Measurements from ENCODE around the gene PPP2R2B. TPM values are rescaled to one million over a fixed set of nuclear protein-coding genes. Genes with fewer than 3 reads are reported as not detected.

Gene PPP2R2B
- total and polyA plus RNA-seq, 2 experiments from 2014 or later, result 14.4 to 21.1 TPM

GRCh38 chr5:146802945-146803522, 75.5 kb downstream of the PPP2R2B start:
- Histone ChIP-seq H3K4me1 (ENCODE audit: low read depth) (peaks cover 38% of the 10 kb centered on the region), H3K27ac (no peak overlapping the region), H3K4me3 (no peak overlapping the region), H3K27me3 (no peaks in the 10 kb centered on the region), H3K9me3 (ENCODE audit: low read depth) (no peaks in the 10 kb centered on the region), H3K36me3 (no peaks in the 10 kb centered on the region)
- no peak for DNase-seq (ENCODE audit: low read depth in 1 of 2, low spot score in 1 of 2)
- TF ChIP-seq CTCF (IDR thresholded peaks at IDR 0.05; ENCODE audit: low read depth, low read length), result no peak

GRCh38 chr5:146799671-146800070, 78.9 kb downstream of the PPP2R2B start:
- no peak for TF ChIP-seq CTCF (IDR thresholded peaks at IDR 0.05; ENCODE audit: low read depth, low read length)
- no peak overlapping the region for H3K4me3 ChIP-seq

GRCh38 chr5:146799231-146799630, 79.3 kb downstream of the PPP2R2B start:
- no peak for DNase-seq (ENCODE audit: low read depth in 1 of 2, low spot score in 1 of 2)

More at GRCh38 chr5:146799671-146800070, 78.9 kb downstream of the PPP2R2B start:
- Histone ChIP-seq H3K27me3 (no peaks in the 10 kb centered on the region), H3K9me3 (ENCODE audit: low read depth) (no peaks in the 10 kb centered on the region), H3K36me3 (no peaks in the 10 kb centered on the region), H3K27ac (peak overlapping the region; percentile 75), H3K4me1 (ENCODE audit: low read depth) (peaks cover 43% of the 10 kb centered on the region)
- DNase-seq (ENCODE audit: low read depth in 1 of 2, low spot score in 1 of 2), result no peak

GRCh38 chr5:146797658-146798057, 80.9 kb downstream of the PPP2R2B start:
- H3K9me3 ChIP-seq (ENCODE audit: low read depth), result no peaks in the 10 kb centered on the region
- no peak overlapping the region for H3K4me3 ChIP-seq
- no peaks in the 10 kb centered on the region for H3K27me3 ChIP-seq
- peak overlapping the region; percentile 75 for H3K27ac ChIP-seq
- TF ChIP-seq CTCF (IDR thresholded peaks at IDR 0.05; ENCODE audit: low read depth, low read length), result no peak
- peak in 1 of 2 donors; percentile 17 for DNase-seq (ENCODE audit: low read depth in 1 of 2, low spot score in 1 of 2)
- H3K4me1 ChIP-seq (ENCODE audit: low read depth), result peaks cover 43% of the 10 kb centered on the region
- no peaks in the 10 kb centered on the region for H3K36me3 ChIP-seq

More at GRCh38 chr5:146799231-146799630, 79.3 kb downstream of the PPP2R2B start:
- no peaks in the 10 kb centered on the region for H3K9me3 ChIP-seq (ENCODE audit: low read depth)
- H3K27me3 ChIP-seq, result no peaks in the 10 kb centered on the region
- H3K4me3 ChIP-seq, result no peak overlapping the region
- no peaks in the 10 kb centered on the region for H3K36me3 ChIP-seq
- no peak for TF ChIP-seq CTCF (IDR thresholded peaks at IDR 0.05; ENCODE audit: low read depth, low read length)
- peaks cover 48% of the 10 kb centered on the region for H3K4me1 ChIP-seq (ENCODE audit: low read depth)
- H3K27ac ChIP-seq, result peak overlapping the region; percentile 75

- H3K27me3 ChIP-seq, result no peaks in the 10 kb centered on the region
- peaks cover 41% of the 10 kb centered on the region for H3K4me1 ChIP-seq (ENCODE audit: low read depth)
- H3K4me3 ChIP-seq, result no peak overlapping the region
- DNase-seq (ENCODE audit: low read depth in 1 of 2, low spot score in 1 of 2), result no peak
- no peaks in the 10 kb centered on the region for H3K36me3 ChIP-seq
- no peaks in the 10 kb centered on the region for H3K9me3 ChIP-seq (ENCODE audit: low read depth)
- no peak for TF ChIP-seq CTCF (IDR thresholded peaks at IDR 0.05; ENCODE audit: low read depth, low read length)
- peak overlapping the region; percentile 75 for H3K27ac ChIP-seq
These were observed 81.6 kb downstream of the PPP2R2B start for GRCh38 chr5:146796911-146797310.

All from cardiac muscle cell (in vitro differentiated cells and primary cell).